H1 (cell line): ENCODE results near the gene COPA. TPM values are rescaled to one million over a fixed set of nuclear protein-coding genes. Genes with fewer than 3 reads are reported as not detected.
A peak's percentile ranks its signal among the peaks of the same experiment; 100 is the strongest.

Experiments used
- CTCF ChIA-PET: fragments of 300-600 bp; sonication (Branson Sonifier 250); formaldehyde crosslinking; loops from one replicate; lab custom pipeline; 2021; ENCODE audit not compliant: partially characterized antibody; lab: Charles Lee
- POLR2A ChIA-PET: fragments of 300-600 bp; sonication (Branson Sonifier 250); formaldehyde crosslinking; loops from one replicate; lab custom pipeline; 2021; ENCODE audit warnings: inconsistent platforms; ENCODE audit not compliant: partially characterized antibody; lab: Charles Lee
- DNase-seq, 2 experiments: peaks; one replicate each; pipeline versions ENCODE4 v3.0.0 to v3.0.0-alpha.2; 2010 to 2022; ENCODE audit warnings: low spot score in 2 of 2, low read depth in 1 of 2, mixed read lengths in 1 of 2
- FAIRE-seq: peaks from 2 replicates; lab custom pipeline; 2011; peaks lifted over from hg19 to GRCh38; lab: Jason Lieb, UNC
- H2AFZ ChIP-seq: 2 replicates; pipeline ENCODE4 v1.8.1; 2012; ENCODE audit warnings: low read length, inconsistent platforms
- H2AK5ac ChIP-seq: 2 replicates; pipeline ENCODE4 v1.6.1; 2013; ENCODE audit warnings: low read depth, low read length
- H2BK120ac ChIP-seq: replicated peaks from 2 replicates; pipeline ENCODE3; 2013; ENCODE audit warnings: low read depth, low read length, inconsistent platforms
- H2BK12ac ChIP-seq: 2 replicates; pipeline ENCODE4 v1.6.1; 2013; ENCODE audit warnings: low read depth, low read length
- H2BK15ac ChIP-seq: 2 replicates; pipeline ENCODE4 v1.6.1; 2013; ENCODE audit warnings: low read length
- H2BK20ac ChIP-seq: 2 replicates; pipeline ENCODE4 v1.6.1; 2013; ENCODE audit warnings: low read length
- H2BK5ac ChIP-seq: 2 replicates; pipeline ENCODE4 v1.6.1; 2013; ENCODE audit warnings: low read depth, low read length
- H3K14ac ChIP-seq: 2 replicates; pipeline ENCODE4 v1.6.1; 2013; ENCODE audit warnings: inconsistent platforms; ENCODE audit not compliant: insufficient read length
- H3K18ac ChIP-seq: 2 replicates; pipeline ENCODE4 v1.6.1; 2013; ENCODE audit warnings: low read length; ENCODE audit errors: extremely low read depth
- H3K23ac ChIP-seq: 2 replicates; pipeline ENCODE4 v1.6.1; 2013; ENCODE audit warnings: inconsistent platforms; ENCODE audit not compliant: insufficient read length
- H3K23me2 ChIP-seq: 2 replicates; pipeline ENCODE4 v1.6.1; 2013; ENCODE audit warnings: low read depth, low read length
- H3K27ac ChIP-seq: 2 replicates; pipeline ENCODE4 v1.6.1; 2011; ENCODE audit warnings: low read depth, low read length, inconsistent platforms
- H3K27me3 ChIP-seq, 4 experiments: replicated peaks in 1 of 4; 1 replicate in 1 of 4; 2 replicates in 3 of 4; pipeline versions ENCODE4 v1.6.1 to v1.8.1; 2011 to 2013; ENCODE audit warnings: low read length in 3 of 4, mild to moderate bottlenecking in 3 of 4, inconsistent platforms in 2 of 4, mixed read lengths in 2 of 4, moderate library complexity in 1 of 4; ENCODE audit not compliant: control insufficient read depth in 3 of 4, insufficient read depth in 3 of 4; ENCODE audit errors: extremely low read depth in 1 of 4
- H3K36me3 ChIP-seq, 4 experiments: 2 replicates each; pipeline versions ENCODE4 v1.6.1 to v1.8.1; 2011 to 2013; ENCODE audit warnings: mild to moderate bottlenecking in 4 of 4, low read length in 3 of 4, moderate library complexity in 2 of 4, control low read depth in 1 of 4, inconsistent platforms in 1 of 4; ENCODE audit not compliant: insufficient read depth in 4 of 4, control insufficient read depth in 2 of 4
- H3K4ac ChIP-seq: replicated peaks from 2 replicates; pipeline ENCODE3; 2013; ENCODE audit warnings: low read length, low read depth, mixed read lengths, inconsistent platforms; ENCODE audit not compliant: insufficient read length
- H3K4me1 ChIP-seq, 4 experiments: replicated peaks in 1 of 4; 1 replicate in 1 of 4; 2 replicates in 3 of 4; pipeline versions ENCODE4 v1.6.1 to v1.8.1; 2011 to 2013; ENCODE audit warnings: low read length in 3 of 4, inconsistent platforms in 2 of 4, mixed read lengths in 1 of 4; ENCODE audit not compliant: insufficient read depth in 4 of 4, control insufficient read depth in 3 of 4
- H3K4me2 ChIP-seq, 2 experiments: 2 replicates each; pipeline versions ENCODE4 v1.6.1 to v1.8.1; 2011 to 2013; ENCODE audit warnings: low read depth in 2 of 2, low read length in 2 of 2, control low read depth in 1 of 2, inconsistent platforms in 1 of 2, mild to moderate bottlenecking in 1 of 2; ENCODE audit not compliant: insufficient read depth in 1 of 2
- H3K4me3 ChIP-seq, 4 experiments: fragments of 200-600, 300-600 bp in 1 of 4; sonication (generic), shearing (Covaris generic), sonication (Bioruptor Twin) in 1 of 4; 2 replicates each; pipeline versions ENCODE4 v1.5.1 to v1.8.1; 2011 to 2016; ENCODE audit warnings: low read length in 4 of 4, low read depth in 3 of 4, control low read depth in 2 of 4, inconsistent platforms in 2 of 4, mild to moderate bottlenecking in 2 of 4, mixed read lengths in 1 of 4, moderate library complexity in 1 of 4; ENCODE audit not compliant: insufficient read depth in 2 of 4; ENCODE audit errors: extremely low read depth in 1 of 4
- H3K56ac ChIP-seq: replicated peaks from 2 replicates; pipeline ENCODE3; 2013; ENCODE audit warnings: low read depth, mild to moderate bottlenecking, mixed read lengths, low read length, inconsistent platforms; ENCODE audit not compliant: insufficient read length
- H3K79me1 ChIP-seq: 2 replicates; pipeline ENCODE4 v1.6.1; 2013; ENCODE audit warnings: low read depth, low read length, control low read depth
- H3K79me2 ChIP-seq, 2 experiments: 2 replicates each; pipeline versions ENCODE4 v1.6.1 to v1.8.1; 2012 to 2013; ENCODE audit warnings: low read length in 2 of 2, mild to moderate bottlenecking in 2 of 2, inconsistent platforms in 1 of 2; ENCODE audit not compliant: insufficient read depth in 2 of 2, control insufficient read depth in 1 of 2
- H3K9ac ChIP-seq, 4 experiments: replicated peaks in 1 of 4; 1 replicate in 1 of 4; 2 replicates in 3 of 4; pipeline versions ENCODE4 v1.6.1 to v1.8.1; 2011 to 2013; ENCODE audit warnings: low read depth in 3 of 4, low read length in 3 of 4, control low read depth in 2 of 4, mild to moderate bottlenecking in 2 of 4, moderate library complexity in 2 of 4, inconsistent platforms in 1 of 4; ENCODE audit errors: extremely low read depth in 1 of 4
- H3K9me3 ChIP-seq, 2 experiments: 2 replicates each; pipeline versions ENCODE4 v1.6.1 to v1.8.1; 2012 to 2013; ENCODE audit warnings: mild to moderate bottlenecking in 2 of 2, moderate library complexity in 2 of 2, control low read depth in 1 of 2, inconsistent platforms in 1 of 2, low read depth in 1 of 2, low read length in 1 of 2, mixed read lengths in 1 of 2; ENCODE audit not compliant: insufficient read depth in 2 of 2
- H4K20me1 ChIP-seq, 2 experiments: replicated peaks in 1 of 2; 2 replicates each; pipeline versions ENCODE3 to v1.8.1; 2011 to 2013; ENCODE audit warnings: inconsistent platforms in 2 of 2, low read length in 2 of 2, mild to moderate bottlenecking in 1 of 2; ENCODE audit not compliant: insufficient read depth in 2 of 2, control insufficient read depth in 1 of 2
- H4K5ac ChIP-seq: 2 replicates; pipeline ENCODE4 v1.6.1; 2013; ENCODE audit warnings: low read length, low read depth, mixed read lengths, inconsistent platforms; ENCODE audit not compliant: insufficient read length
- H4K8ac ChIP-seq: 2 replicates; pipeline ENCODE4 v1.8.0; 2013; ENCODE audit warnings: mild to moderate bottlenecking, moderate library complexity, low read length, inconsistent platforms; ENCODE audit not compliant: insufficient read depth; ENCODE audit errors: extremely low read depth
- H4K91ac ChIP-seq: replicated peaks from 2 replicates; pipeline ENCODE3; 2013; ENCODE audit warnings: low read length, mixed read lengths, inconsistent platforms; ENCODE audit not compliant: insufficient read length
- NANOG ChIP-seq: IDR thresholded peaks from 2 replicates; pipeline ENCODE4 v1.6.1; 2011; ENCODE audit warnings: low read length, low read depth, mild to moderate bottlenecking, inconsistent platforms; ENCODE audit not compliant: insufficient read depth, poor library complexity, severe bottlenecking
- NRF1 ChIP-seq: IDR thresholded peaks from 2 replicates; pipeline ENCODE4 v1.6.1; 2011; ENCODE audit warnings: mild to moderate bottlenecking, low read depth, low read length, improper control_type of control experiment
- SIN3A ChIP-seq, 2 experiments: IDR thresholded peaks in 1 of 2; conservative IDR thresholded peaks in 1 of 2; 2 replicates each; pipeline ENCODE4 v1.6.1; 2011 to 2012; ENCODE audit warnings: low read length in 2 of 2, improper control_type of control experiment in 1 of 2, low read depth in 1 of 2, mild to moderate bottlenecking in 1 of 2
- SP1 ChIP-seq: IDR thresholded peaks from 2 replicates; pipeline ENCODE4 v1.6.1; 2011; ENCODE audit warnings: low read depth, low read length
- USF2 ChIP-seq: IDR thresholded peaks from 2 replicates; pipeline ENCODE4 v1.6.1; 2011; ENCODE audit warnings: low read length, improper control_type of control experiment
- WGBS, 2 experiments: shearing (Covaris generic) in 1 of 2; methylation state at CpG; one replicate each; pipeline versions ENCODE4 v1.1.6 to v1.1.7; 2013 to 2015; ENCODE audit warnings: low lambda C conversion rate in 2 of 2, mixed read lengths in 2 of 2, inconsistent platforms in 1 of 2, low coverage in 1 of 2, missing lambda C conversion rate in 1 of 2; ENCODE audit not compliant: insufficient replicate concordance in 2 of 2, insufficient coverage in 1 of 2, insufficient read length in 1 of 2; ENCODE audit errors: extremely low coverage in 1 of 2, missing lambda C conversion rate in 1 of 2; 5-methylcytosine and 5-hydroxymethylcytosine counted together
- polyA plus RNA-seq, 7 experiments: library from polyadenylated mRNA; depleted of rRNA in 3 of 7; stranded (reverse) in 5 of 7; unstranded in 2 of 7; fragments of >200 nt in 5 of 7; fragments of 200-250 nt in 2 of 7; gene quantifications; 1 replicate in 5 of 7; 2 replicates in 1 of 7; 4 replicates in 1 of 7; pipeline versions ENCODE4 v1.2.1 to v1.2.3, GENCODE V29; 2011 to 2013; ENCODE audit warnings: missing spikeins in 2 of 7, mixed read lengths in 2 of 7
- total RNA-seq: library from RNA; stranded (reverse); fragmentation: NEBNext Ultra II Directional; extraction: Animal tissue kit (Norgen Biotek cat#: 25700); gene quantifications from 2 replicates; pipeline ENCODE4 v1.2.1, GENCODE V29; 2021

Gene COPA
- total and polyA plus RNA-seq, 2 of the 8 experiments (the other 6 are each of a cell fraction or from before 2014, with no cell fraction given): 78.2 to 115 TPM

GRCh38 chr1:160375788-160376524 is 32.9 kb upstream of the COPA start:
- Histone ChIP-seq H3K79me2 (no peaks in the 10 kb centered on the region), H3K23me2 (0 out of 2 replicates have a peak, but pooled peaks cover 2% of the 10 kb centered on the region), H3K4me1 (peaks cover 8 to 21% (median 16%) of the 10 kb centered on the region in 4 experiments), H3K4me3 (peak overlapping the region in 2 of 4 experiments; percentile 5 to 30; a peak in 1 of 8 replicates), H3K9me3 (no peaks in the 10 kb centered on the region), H2BK15ac (peak overlapping the region; percentile 26; the same call in 1 of the 2 replicates), H3K79me1 (no peaks in the 10 kb centered on the region), H4K5ac (no peak overlapping the region), H2AK5ac (no peak overlapping the region), H4K8ac (peak overlapping the region; percentile 75; the same call in 1 of the 2 replicates), H2BK120ac (peak overlapping the region; percentile 16), H3K27ac (no peak overlapping the region), H3K9ac (peak overlapping the region in 2 of 4 experiments; percentile 48 to 51; a peak in 4 of 7 replicates), H3K56ac (no peak overlapping the region), H3K14ac (no peak overlapping the region), H2BK12ac (peak overlapping the region; percentile 96), H3K18ac (peak overlapping the region; percentile 65), H3K23ac (no peak overlapping the region), H2BK5ac (peak overlapping the region; percentile 76; the same call in 1 of the 2 replicates), H3K27me3 (no peaks in the 10 kb centered on the region), H4K91ac (peak overlapping the region; percentile 35), H3K4me2 (peak overlapping the region; percentile 55 to 71), H3K36me3 (no peaks in the 10 kb centered on the region), H4K20me1 (no peaks in the 10 kb centered on the region), H2AFZ (peak overlapping the region; percentile 80), H2BK20ac (peak overlapping the region; percentile 56; the same call in 1 of the 2 replicates), H3K4ac (no peak overlapping the region)
- ChIA-PET POLR2A (interaction anchor here (0.6 to 11.6 kb wide), 10 partner anchors 17 to 131 kb away, joined by 3 to 244 read pairs (median 5); partner anchors contain the start of genes COPA, DCAF8, NCSTN and NHLH1), CTCF (interaction anchor here (0.8 to 15.1 kb wide), 34 partner anchors 12 to 299 kb away, joined by 3 to 683 read pairs (median 4); partner anchors contain the start of genes NCSTN and NHLH1)
- no peak for DNase-seq
- WGBS, 2 experiments: 23% methylated on average over 9 of the region's 9 CpGs; no CpG with 5 or more reads in 1 of the 2 experiments
- FAIRE-seq: peak; percentile 52
- TF ChIP-seq SIN3A (conservative IDR thresholded peaks at IDR 0.05 in 1 of 2, IDR thresholded peaks at IDR 0.05 in 1 of 2; ENCODE audit: low read depth in 1 of 2, low read length in 2 of 2) (no peak), NRF1 (no peak), NANOG (no peak), USF2 (no peak), SP1 (no peak)
